Heart right ventricle (tissue), 16 donors: Measurements from ENCODE around the gene TYW1B. TPM values are rescaled to one million over a fixed set of nuclear protein-coding genes. Genes with fewer than 3 reads are reported as not detected.
"Not testable (repeated sequence)": the region's sequence is repeated elsewhere in the genome, so short reads cannot be mapped to it uniquely, and the experiment has no call there.

ENCODE experiments used
- ATAC-seq, 8 donors: fragments of 200-7000 bp; cut with Tn5 transposase; one replicate each; pipeline ENCODE4 v1.9.1; 2020; ENCODE audit warnings: mild to moderate bottlenecking in 8 of 8, moderate library complexity in 8 of 8, moderate number of reproducible peaks in 1 of 8
- DNase-seq, 2 donors: peaks; one replicate each; pipeline ENCODE4 v3.0.0-alpha.2; 2020
- H3K27ac ChIP-seq, 10 donors: fragments of 200-600 bp; sonication (generic) in 2 of 10; one replicate each; pipeline versions ENCODE4 v1.5.0 to v1.8.0; 2020 to 2022; ENCODE audit warnings: mild to moderate bottlenecking in 3 of 10
- H3K27me3 ChIP-seq, 7 donors: fragments of 200-600 bp; one replicate each; pipeline ENCODE4 v1.8.0; 2021 to 2022; ENCODE audit warnings: mild to moderate bottlenecking in 2 of 7
- H3K36me3 ChIP-seq, 9 donors: fragments of 200-600 bp; sonication (generic) in 1 of 9; one replicate each; pipeline versions ENCODE4 v1.5.0 to v1.8.0; 2020 to 2022; ENCODE audit warnings: mild to moderate bottlenecking in 2 of 9
- H3K4me1 ChIP-seq, 9 donors: fragments of 200-600 bp; sonication (generic) in 1 of 9; one replicate each; pipeline versions ENCODE4 v1.5.0 to v1.8.0; 2020 to 2022; ENCODE audit warnings: mild to moderate bottlenecking in 4 of 9
- H3K4me3 ChIP-seq, 10 donors: fragments of 200-600 bp; sonication (generic) in 2 of 10; one replicate each; pipeline versions ENCODE4 v1.5.0 to v1.8.0; 2020 to 2022; ENCODE audit warnings: mild to moderate bottlenecking in 7 of 10, moderate library complexity in 2 of 10
- H3K9me3 ChIP-seq, 11 donors: fragments of 200-600 bp in 10 of 11; sonication (generic) in 2 of 11; one replicate each; pipeline versions ENCODE4 v1.5.0 to v1.8.0; 2013 to 2022; ENCODE audit warnings: mild to moderate bottlenecking in 2 of 11, control low read depth in 1 of 11, moderate library complexity in 1 of 11
- CTCF ChIP-seq, 9 donors: fragments of 200-600 bp; sonication (generic) in 2 of 9; IDR thresholded peaks; one replicate each; pipeline versions ENCODE4 v1.5.0 to v1.8.0; 2021 to 2022; ENCODE audit warnings: antibody characterized with exemption in 9 of 9, mild to moderate bottlenecking in 5 of 9, moderate library complexity in 1 of 9
- WGBS, 2 donors: extraction: QIAGEN DNeasy Blood & Tissue Kit; methylation state at CpG; one replicate each; pipeline ENCODE4 v1.1.7; 2013; ENCODE audit warnings: inconsistent platforms in 1 of 2; 5-methylcytosine and 5-hydroxymethylcytosine counted together
- intact Hi-C, 10 donors: fragments of 100-400 bp; cut with DNase I; formaldehyde crosslinking; loops; one replicate each; pipeline versions ENCODE4 v1.11.1 to v1.14.2; 2022
- polyA plus RNA-seq, 2 donors: library from polyadenylated mRNA; stranded (reverse); fragments of 200-250 nt; gene quantifications; one replicate each; pipeline ENCODE4 v1.2.3, GENCODE V29; 2013
- total RNA-seq, 10 donors: library from RNA; stranded (reverse); fragmentation: NEBNext Ultra II Directional in 3 of 10; extraction: Animal tissue kit (Norgen Biotek cat#: 25700) in 3 of 10; gene quantifications; one replicate each; pipeline versions ENCODE4 v1.2.1 to v1.2.4, GENCODE V29; 2021 to 2023
- donor health status: Arrhythmogenic right ventricular cardiomyopathy.
- donor health status: ischemic (EF 13 %, LVEDD 7.1; RV severe dilation, severe dysfunction).
- donor health status: healthy with polysubstance abuse.
- donor health status: DM: no; HTN: yes; CAD: no.
- donor health status: DM: no; HTN: no; CAD: no.
- donor health status: ischemic (EF 25% LVEDD 6.9; RV normal size, moderate dysfunction).
- donor health status: ischemic (EF 25% LVEDD 5.7; RV mildly dilated, moderate dysfunction).
- donor health status: healthy.
- donor health status: DM: yes; HTN: yes; CAD: no.
- donor health status: Ischemic cardiomyopathy.
- donor health status: ischemic (EF 35%, LVEDD 5.7; RV mildly dilated, moderate dysfunction).
- donor health status: nonischemic (EF 11% LVEDD 7.7; RV severe dilation, severe dysfunction).
- donor health status: DM: yes; HTN: yes; CAD: no.
- donor health status: PGD.
- donor health status: ischemic (EF 29% LVEDD 5.4; RV normal size, mild dysfunction).
- donor health status: nonischemic (EF 23%, LVEDD 6.1; RV moderate dilation, normal function).

The TYW1B gene
- total and polyA plus RNA-seq, 12 donors, result 0.90 to 4.7 (median 1.8) TPM

GRCh38 chr7:72785166-72785955 lies 42.6 kb downstream of the TYW1B start:
- H3K4me3 ChIP-seq, result no peak overlapping the region
- ATAC-seq (no peak), DNase-seq (no peak)
- no peak for TF ChIP-seq CTCF (IDR thresholded peaks at IDR 0.05)
- H3K36me3 ChIP-seq, result no peaks in the 10 kb centered on the region
- peaks cover 0 to 22% (median 6%) of the 10 kb centered on the region in 9 donors for H3K4me1 ChIP-seq
- H3K27ac ChIP-seq, result no peak overlapping the region
- intact Hi-C loops, result no loop called here
- WGBS, 2 donors, result 95 to 96% methylated on average over 8 of the region's 8 CpGs
- no peaks in the 10 kb centered on the region for H3K9me3 ChIP-seq
- no peaks in the 10 kb centered on the region for H3K27me3 ChIP-seq

GRCh38 chr7:72783601-72784370 lies 44.2 kb downstream of the TYW1B start:
- H3K36me3 ChIP-seq, H3K27me3 ChIP-seq, H3K4me3 ChIP-seq, H3K9me3 ChIP-seq, intact Hi-C loops: not testable (repeated sequence)
- Histone ChIP-seq H3K27ac (peak overlapping the region in 2 of 10 donors; percentile 23 to 48), H3K4me1 (peaks cover 0 to 18% (median 6%) of the 10 kb centered on the region in 9 donors)
- ATAC-seq, result peak; percentile 61 to 97 (median 92)
- WGBS, 2 donors, result 52 to 73% methylated on average over 4 of the region's 4 CpGs
- peak in 1 of 2 donors; percentile 59 for DNase-seq

- peaks cover 0 to 18% (median 6%) of the 10 kb centered on the region in 9 donors for H3K4me1 ChIP-seq
- no peak overlapping the region for H3K4me3 ChIP-seq
- intact Hi-C loops, result no loop called here
- H3K36me3 ChIP-seq, result peaks cover 0 to 6% (median 0%) of the 10 kb centered on the region in 9 donors
- H3K9me3 ChIP-seq, result no peaks in the 10 kb centered on the region
- no peak for TF ChIP-seq CTCF (IDR thresholded peaks at IDR 0.05)
- WGBS, 2 donors, result 78 to 84% methylated on average over 6 of the region's 6 CpGs
- no peaks in the 10 kb centered on the region for H3K27me3 ChIP-seq
- H3K27ac ChIP-seq, result no peak overlapping the region
- ATAC-seq (no peak), DNase-seq (no peak)
These were observed 46.4 kb downstream of the TYW1B start for GRCh38 chr7:72781631-72782030.

- Histone ChIP-seq H3K27me3 (no peaks in the 10 kb centered on the region), H3K9me3 (no peaks in the 10 kb centered on the region), H3K4me1 (peaks cover 0 to 18% (median 6%) of the 10 kb centered on the region in 9 donors), H3K27ac (no peak overlapping the region), H3K4me3 (no peak overlapping the region), H3K36me3 (peaks cover 0 to 11% (median 0%) of the 10 kb centered on the region in 9 donors)
- no peak for TF ChIP-seq CTCF (IDR thresholded peaks at IDR 0.05)
- 92 to 94% methylated on average over 8 of the region's 8 CpGs for WGBS, 2 donors
- ATAC-seq (no peak), DNase-seq (no peak)
- intact Hi-C loops, result no loop called here
These were observed 46.8 kb downstream of the TYW1B start for GRCh38 chr7:72781161-72781560.

GRCh38 chr7:72780289-72780894 lies 47.6 kb downstream of the TYW1B start:
- H3K4me3 ChIP-seq, intact Hi-C loops, H3K27me3 ChIP-seq, H3K9me3 ChIP-seq, H3K27ac ChIP-seq, ATAC-seq, DNase-seq: not testable (repeated sequence)
- WGBS, 2 donors, result 86 to 91% methylated on average over 5 of the region's 5 CpGs
- H3K4me1 ChIP-seq, result peaks cover 0 to 18% (median 6%) of the 10 kb centered on the region in 9 donors
- peaks cover 0 to 18% (median 0%) of the 10 kb centered on the region in 9 donors for H3K36me3 ChIP-seq

- H3K36me3 ChIP-seq, result peaks cover 0 to 29% (median 6%) of the 10 kb centered on the region in 9 donors
- ATAC-seq, DNase-seq, H3K27me3 ChIP-seq, H3K4me1 ChIP-seq, H3K4me3 ChIP-seq, H3K9me3 ChIP-seq, H3K27ac ChIP-seq, intact Hi-C loops: not testable (repeated sequence)
- WGBS, 2 donors, result 88 to 94% methylated on average over 1 to 2 of the region's 2 CpGs
These were observed 50.8 kb downstream of the TYW1B start for GRCh38 chr7:72777167-72777566.

GRCh38 chr7:72772627-72773026 lies 55.4 kb downstream of the TYW1B start:
- WGBS, 2 donors, result 80 to 92% methylated on average over 2 of the region's 2 CpGs
- intact Hi-C loops, ATAC-seq: not testable (repeated sequence)

More at GRCh38 chr7:72772627-72773026, 55.4 kb downstream of the TYW1B start:
- H3K27me3 ChIP-seq, H3K4me1 ChIP-seq, H3K27ac ChIP-seq, DNase-seq, H3K9me3 ChIP-seq, H3K4me3 ChIP-seq: not testable (repeated sequence)
- H3K36me3 ChIP-seq, result peaks cover 0 to 29% (median 10%) of the 10 kb centered on the region in 9 donors
